HepG2 (cell line): ENCODE measurements around the gene TENM3. TPM values are rescaled to one million over a fixed set of nuclear protein-coding genes. Genes with fewer than 3 reads are reported as not detected.

Source experiments
- ATAC-seq: fragments of 200-7000 bp; cut with Tn5 transposase; 3 replicates; pipeline ENCODE4 v1.9.1; 2020; ENCODE audit warnings: mild to moderate bottlenecking, moderate library complexity
- BruUV-seq: library from RNA; stranded (reverse); fragments of 400-500 nt; replicated peaks from 2 replicates; lab custom pipeline; 2021; lab: Mats Ljungman, UMichigan
- CTCF ChIA-PET: fragments of 300-600 bp; formaldehyde crosslinking; extraction: SDS; loops from one replicate; lab custom pipeline; 2021; ENCODE audit warnings: low total read pairs, inconsistent platforms, low intra/inter-chr PET ratio; lab: Yijun Ruan, JAX
- POLR2A ChIA-PET: fragments of 350-600 bp; sonication (Branson Sonifier 250); formaldehyde crosslinking; loops from one replicate; lab custom pipeline; 2020; ENCODE audit warnings: antibody characterized with exemption, inconsistent platforms; lab: Yijun Ruan, JAX
- DNase-seq: peaks from one replicate; pipeline ENCODE4 v3.0.0-alpha.2; 2015; ENCODE audit warnings: low spot score
- FAIRE-seq: peaks from 3 replicates; lab custom pipeline; 2011; peaks lifted over from hg19 to GRCh38; lab: Jason Lieb, UNC
- H2AFZ ChIP-seq: one replicate; pipeline ENCODE4 v1.6.1; 2011; ENCODE audit warnings: low read length, inconsistent platforms
- H3K27ac ChIP-seq: fragments of 300-600 bp; 3 replicates; pipeline ENCODE4 v1.8.0; 2011; ENCODE audit warnings: mixed run types, mild to moderate bottlenecking, mixed read lengths, low read length, inconsistent platforms; ENCODE audit not compliant: insufficient read depth; ENCODE audit errors: extremely low read length
- H3K27me3 ChIP-seq, 2 experiments: fragments of 200-600 bp in 1 of 2; 2 replicates in 1 of 2; 3 replicates in 1 of 2; pipeline versions ENCODE4 v1.6.0 to v1.8.0; 2011; ENCODE audit warnings: low read length in 2 of 2, mild to moderate bottlenecking in 2 of 2, moderate library complexity in 2 of 2, inconsistent platforms in 1 of 2; ENCODE audit not compliant: insufficient read depth in 2 of 2, control insufficient read depth in 1 of 2
- H3K36me3 ChIP-seq, 2 experiments: fragments of 200-600 bp in 1 of 2; replicated peaks in 1 of 2; 2 replicates in 1 of 2; 3 replicates in 1 of 2; pipeline versions ENCODE4 v1.5.1 to v1.8.0; 2011; ENCODE audit warnings: low read length in 2 of 2, inconsistent platforms in 1 of 2; ENCODE audit not compliant: insufficient read depth in 2 of 2, control insufficient read depth in 1 of 2
- H3K4me1 ChIP-seq: 2 replicates; pipeline ENCODE4 v1.5.1; 2012; ENCODE audit warnings: low read length, inconsistent platforms; ENCODE audit not compliant: insufficient read depth
- H3K4me2 ChIP-seq: 2 replicates; pipeline ENCODE4 v1.6.0; 2011; ENCODE audit warnings: low read depth, low read length, inconsistent platforms
- H3K4me3 ChIP-seq, 3 experiments: fragments of 200-600 bp in 1 of 3; sonication (generic), shearing (Covaris generic) in 1 of 3; replicated peaks in 1 of 3; 2 replicates each; pipeline ENCODE4 v1.5.1; 2011 to 2016; ENCODE audit warnings: low read length in 3 of 3, inconsistent platforms in 2 of 3, low read depth in 2 of 3, mild to moderate bottlenecking in 2 of 3, control low read depth in 1 of 3, mixed read lengths in 1 of 3; ENCODE audit not compliant: insufficient read depth in 1 of 3
- H3K79me2 ChIP-seq: one replicate; pipeline ENCODE4 v1.6.1; 2011; ENCODE audit warnings: low read length, inconsistent platforms; ENCODE audit not compliant: insufficient read depth
- H3K9ac ChIP-seq: 2 replicates; pipeline ENCODE4 v1.6.0; 2011; ENCODE audit warnings: mild to moderate bottlenecking, low read depth, low read length, inconsistent platforms; ENCODE audit not compliant: insufficient read depth
- H3K9me3 ChIP-seq: 2 replicates; pipeline ENCODE4 v1.5.1; 2012; ENCODE audit warnings: mild to moderate bottlenecking, low read length
- H4K20me1 ChIP-seq: 2 replicates; pipeline ENCODE4 v1.6.0; 2011; ENCODE audit warnings: inconsistent platforms, mild to moderate bottlenecking, low read length, moderate library complexity; ENCODE audit not compliant: insufficient read depth
- AGO1 ChIP-seq: fragments of 200-400 bp; formaldehyde crosslinking; IDR thresholded peaks from 2 replicates; pipeline ENCODE4 v1.6.1; 2017; ENCODE audit warnings: mild to moderate bottlenecking, low read depth, low read length, moderate library complexity; ENCODE audit not compliant: poor library complexity, severe bottlenecking
- ATF3 ChIP-seq: sonication (generic); formaldehyde crosslinking; IDR thresholded peaks from 2 replicates; pipeline ENCODE4 v1.4.0; 2020; ENCODE audit warnings: missing genetic modification reagents
- CENPT ChIP-seq: sonication (generic); formaldehyde crosslinking; IDR thresholded peaks from 2 replicates; pipeline ENCODE4 v1.8.0; 2022; ENCODE audit warnings: low read depth, mild to moderate bottlenecking, moderate library complexity, missing genetic modification reagents
- ELF1 ChIP-seq: sonication (generic); formaldehyde crosslinking; IDR thresholded peaks from 2 replicates; pipeline ENCODE4 v1.4.0; 2020; ENCODE audit warnings: missing genetic modification reagents
- ISL2 ChIP-seq: sonication (generic); formaldehyde crosslinking; IDR thresholded peaks from 2 replicates; pipeline ENCODE4 v1.5.0; 2020; ENCODE audit warnings: missing genetic modification reagents
- JUN ChIP-seq: sonication (generic); formaldehyde crosslinking; IDR thresholded peaks from 2 replicates; pipeline ENCODE4 v1.4.0; 2020; ENCODE audit warnings: mild to moderate bottlenecking, missing genetic modification reagents
- KLF13 ChIP-seq: sonication (generic); formaldehyde crosslinking; IDR thresholded peaks from 2 replicates; pipeline ENCODE4 v1.4.0; 2020; ENCODE audit warnings: mild to moderate bottlenecking, missing genetic modification reagents
- MBNL3 ChIP-seq: fragments of 250-450 bp; sonication (Bioruptor Pico); conservative IDR thresholded peaks from 2 replicates; pipeline ENCODE4 v1.8.0; 2022; ENCODE audit warnings: mild to moderate bottlenecking, inconsistent platforms
- MEF2D ChIP-seq: sonication (generic); formaldehyde crosslinking; IDR thresholded peaks from 2 replicates; pipeline ENCODE4 v1.5.1; 2020; ENCODE audit warnings: mild to moderate bottlenecking, missing genetic modification reagents
- NFE2L1 ChIP-seq: sonication (generic); formaldehyde crosslinking; IDR thresholded peaks from 2 replicates; pipeline ENCODE4 v1.4.0; 2020; ENCODE audit warnings: missing genetic modification reagents, mild to moderate bottlenecking, borderline replicate concordance
- NFKB2 ChIP-seq: sonication (generic); formaldehyde crosslinking; IDR thresholded peaks from 2 replicates; pipeline ENCODE4 v1.4.0; 2020; ENCODE audit warnings: missing genetic modification reagents, borderline replicate concordance
- NR2F1 ChIP-seq, 2 experiments: fragments of 450-650 bp in 1 of 2; formaldehyde crosslinking in 1 of 2; IDR thresholded peaks; 2 replicates each; pipeline versions ENCODE4 v1.5.0 to v1.6.1; 2016 to 2020; ENCODE audit warnings: mild to moderate bottlenecking in 1 of 2, missing compliant biosample characterization in 1 of 2, missing genetic modification reagents in 1 of 2, moderate library complexity in 1 of 2
- PRDM15 ChIP-seq: sonication (generic); formaldehyde crosslinking; IDR thresholded peaks from 2 replicates; pipeline ENCODE4 v1.4.0; 2020; ENCODE audit warnings: missing genetic modification reagents
- SP140L ChIP-seq: sonication (generic); formaldehyde crosslinking; IDR thresholded peaks from 2 replicates; pipeline ENCODE4 v1.4.0; 2020; ENCODE audit warnings: missing genetic modification reagents, borderline replicate concordance
- SP5 ChIP-seq: IDR thresholded peaks from 2 replicates; pipeline ENCODE4 v1.6.1; 2016; ENCODE audit warnings: low read depth, borderline replicate concordance
- TBL1XR1 ChIP-seq: fragments of 150-350 bp; IDR thresholded peaks from 2 replicates; pipeline ENCODE4 v1.6.1; 2014; ENCODE audit warnings: borderline replicate concordance, low read length; ENCODE audit not compliant: partially characterized antibody
- TOE1 ChIP-seq: sonication (generic); formaldehyde crosslinking; IDR thresholded peaks from 2 replicates; pipeline ENCODE4 v1.4.0; 2020; ENCODE audit warnings: mild to moderate bottlenecking, missing genetic modification reagents
- XRCC5 ChIP-seq: fragments of 200-400 bp; formaldehyde crosslinking; optimal IDR thresholded peaks from 2 replicates; pipeline ENCODE3; 2017; ENCODE audit warnings: mild to moderate bottlenecking, low read length
- ZNF326 ChIP-seq: sonication (generic); formaldehyde crosslinking; IDR thresholded peaks from 2 replicates; pipeline ENCODE4 v1.4.0; 2020; ENCODE audit warnings: missing genetic modification reagents, borderline replicate concordance
- ZNF329 ChIP-seq: sonication (generic); formaldehyde crosslinking; IDR thresholded peaks from 2 replicates; pipeline ENCODE4 v1.9.0; 2021; ENCODE audit warnings: low read depth, mild to moderate bottlenecking, missing genetic modification reagents
- ZNF543 ChIP-seq: sonication (generic); formaldehyde crosslinking; IDR thresholded peaks from 2 replicates; pipeline ENCODE4 v1.4.0; 2020; ENCODE audit warnings: mild to moderate bottlenecking, missing genetic modification reagents
- ZNF550 ChIP-seq: sonication (generic); formaldehyde crosslinking; IDR thresholded peaks from 2 replicates; pipeline ENCODE4 v1.4.0; 2020; ENCODE audit warnings: mild to moderate bottlenecking, missing genetic modification reagents, borderline replicate concordance
- ZNF616 ChIP-seq: sonication (generic); formaldehyde crosslinking; IDR thresholded peaks from 2 replicates; pipeline ENCODE4 v1.5.0; 2020; ENCODE audit warnings: low read depth, mild to moderate bottlenecking, missing genetic modification reagents
- ZNF777 ChIP-seq: sonication (generic); formaldehyde crosslinking; IDR thresholded peaks from 2 replicates; pipeline ENCODE4 v1.4.0; 2020; ENCODE audit warnings: missing genetic modification reagents
- ZSCAN31 ChIP-seq: sonication (generic); formaldehyde crosslinking; IDR thresholded peaks from 2 replicates; pipeline ENCODE4 v1.5.0; 2020; ENCODE audit warnings: low read depth, mild to moderate bottlenecking, missing genetic modification reagents
- WGBS: methylation state at CpG from one replicate; pipeline ENCODE4 v1.1.6; 2017; ENCODE audit warnings: low lambda C conversion rate; 5-methylcytosine and 5-hydroxymethylcytosine counted together
- in situ Hi-C: cut with HindIII; loops from 2 replicates; pipeline ENCODE4 v1.10.0; 2017; ENCODE audit warnings: low pct_unique_long_range_greater_than_20kb; ENCODE audit not compliant: extremely low pct_ligation_motif_present
- intact Hi-C: fragments of 100-400 bp; cut with micrococcal nuclease; formaldehyde crosslinking; loops from one replicate; pipeline ENCODE4 v1.10.0; 2022; ENCODE audit not compliant: unreplicated experiment
- polyA plus RNA-seq, 8 experiments: library from polyadenylated mRNA; depleted of rRNA in 3 of 8; stranded (reverse) in 7 of 8; unstranded in 1 of 8; fragments of >200 nt; fragmentation: Illumina TruSeq in 4 of 8; extraction: Trizol in 4 of 8; gene quantifications; 2 replicates each; pipeline versions ENCODE4 v1.2.1 to v1.2.3, GENCODE V29; 2011 to 2016; ENCODE audit warnings: low read depth in 4 of 8, missing spikeins in 1 of 8, mixed read lengths in 1 of 8; ENCODE audit not compliant: insufficient read depth in 1 of 8
- total RNA-seq, 5 experiments: library from RNA; depleted of rRNA; stranded (reverse); fragments of >200 nt; fragmentation: Illumina TruSeq; extraction: Trizol; gene quantifications; 2 replicates each; pipeline ENCODE4 v1.2.3, GENCODE V29; 2016; ENCODE audit warnings: low read depth in 1 of 5

Gene TENM3
- total and polyA plus RNA-seq, 2 of the 13 experiments (the other 11 are each of a cell fraction or from before 2014, with no cell fraction given) = 0.04 TPM; not detected in 1

- FAIRE-seq = no peak
- no peak for DNase-seq
Observed at GRCh38 chr4:182644683-182645050, 401.5 kb downstream of the TENM3 start.

GRCh38 chr4:182645511-182645910, 402.3 kb downstream of the TENM3 start:
- H3K4me1 ChIP-seq = no peaks in the 10 kb centered on the region
- no peak overlapping the region for H3K27ac ChIP-seq
- H3K4me3 ChIP-seq = no peak overlapping the region
- BruUV-seq = no TSS peak
- FAIRE-seq = no peak
- ATAC-seq = no peak
- H2AFZ ChIP-seq = no peak overlapping the region
- H3K9me3 ChIP-seq = no peaks in the 10 kb centered on the region; the same call in 1 of the 2 replicates
- intact Hi-C loops (no loop called here), in situ Hi-C loops (no loop called here)
- WGBS = 38% methylated on average over 1 of the region's 1 CpG
- H3K27me3 ChIP-seq = no peaks in the 10 kb centered on the region
- no peak for DNase-seq
- no peaks in the 10 kb centered on the region for H3K79me2 ChIP-seq
- H3K36me3 ChIP-seq = no peaks in the 10 kb centered on the region
- ChIA-PET CTCF (no interaction called here), POLR2A (no interaction called here)
- H3K4me2 ChIP-seq = no peak overlapping the region
- no peaks in the 10 kb centered on the region for H4K20me1 ChIP-seq
- H3K9ac ChIP-seq = no peak overlapping the region
- no peak for TF ChIP-seq TBL1XR1
- no peak for TF ChIP-seq ZNF543 (CRISPR knock-in tag)
- TF ChIP-seq KLF13 (CRISPR knock-in tag) = no peak
- no peak for TF ChIP-seq ZNF777
- no peak for TF ChIP-seq NR2F1 (CRISPR knock-in tag; IDR thresholded peaks at IDR 0.05)
- TF ChIP-seq MBNL3 (CRISPR knock-in tag) = no peak
- no peak for TF ChIP-seq ATF3 (CRISPR knock-in tag)
- TF ChIP-seq AGO1 = no peak
- no peak for TF ChIP-seq PRDM15 (CRISPR knock-in tag)
- TF ChIP-seq TOE1 (CRISPR knock-in tag) = no peak
- TF ChIP-seq ISL2 (CRISPR knock-in tag) = no peak
- no peak for TF ChIP-seq MEF2D (CRISPR knock-in tag)

More at GRCh38 chr4:182644683-182645050, 401.5 kb downstream of the TENM3 start:
- no peak for ATAC-seq
- TF ChIP-seq SP140L (no peak), XRCC5 (no peak), NFE2L1 (CRISPR knock-in tag) (no peak), ZNF326 (CRISPR knock-in tag) (no peak), ZNF616 (no peak), SP5 (CRISPR knock-in tag) (no peak), ZNF550 (CRISPR knock-in tag) (no peak), JUN (CRISPR knock-in tag) (no peak), NFKB2 (CRISPR knock-in tag) (no peak), ZNF329 (CRISPR knock-in tag) (no peak), CENPT (CRISPR knock-in tag) (no peak), ELF1 (CRISPR knock-in tag) (no peak), ZSCAN31 (no peak)
- Histone ChIP-seq H3K9me3 (no peaks in the 10 kb centered on the region; the same call in 1 of the 2 replicates), H3K4me1 (no peaks in the 10 kb centered on the region), H3K4me3 (no peak overlapping the region), H3K4me2 (no peak overlapping the region), H3K79me2 (no peaks in the 10 kb centered on the region), H2AFZ (no peak overlapping the region), H4K20me1 (no peaks in the 10 kb centered on the region), H3K36me3 (no peaks in the 10 kb centered on the region), H3K27me3 (no peaks in the 10 kb centered on the region), H3K9ac (no peak overlapping the region), H3K27ac (no peak overlapping the region)
- intact Hi-C loops (no loop called here), in situ Hi-C loops (no loop called here)
- ChIA-PET CTCF (no interaction called here), POLR2A (no interaction called here)
- 21% methylated on average over 1 of the region's 1 CpG for WGBS
- no TSS peak for BruUV-seq
